H1 (cell line): ENCODE results near the gene AGBL4. TPM values are rescaled to one million over a fixed set of nuclear protein-coding genes. Genes with fewer than 3 reads are reported as not detected.

Experiments
- CTCF ChIA-PET: fragments of 300-600 bp; sonication (Branson Sonifier 250); formaldehyde crosslinking; loops from one replicate; lab custom pipeline; 2021; ENCODE audit not compliant: partially characterized antibody; lab: Charles Lee
- POLR2A ChIA-PET: fragments of 300-600 bp; sonication (Branson Sonifier 250); formaldehyde crosslinking; loops from one replicate; lab custom pipeline; 2021; ENCODE audit warnings: inconsistent platforms; ENCODE audit not compliant: partially characterized antibody; lab: Charles Lee
- DNase-seq, 2 experiments: peaks; one replicate each; pipeline versions ENCODE4 v3.0.0 to v3.0.0-alpha.2; 2010 to 2022; ENCODE audit warnings: low spot score in 2 of 2, low read depth in 1 of 2, mixed read lengths in 1 of 2
- FAIRE-seq: peaks from 2 replicates; lab custom pipeline; 2011; peaks lifted over from hg19 to GRCh38; lab: Jason Lieb, UNC
- H2AFZ ChIP-seq: 2 replicates; pipeline ENCODE4 v1.8.1; 2012; ENCODE audit warnings: low read length, inconsistent platforms
- H2AK5ac ChIP-seq: 2 replicates; pipeline ENCODE4 v1.6.1; 2013; ENCODE audit warnings: low read depth, low read length
- H2BK120ac ChIP-seq: replicated peaks from 2 replicates; pipeline ENCODE3; 2013; ENCODE audit warnings: low read depth, low read length, inconsistent platforms
- H2BK12ac ChIP-seq: 2 replicates; pipeline ENCODE4 v1.6.1; 2013; ENCODE audit warnings: low read depth, low read length
- H2BK15ac ChIP-seq: 2 replicates; pipeline ENCODE4 v1.6.1; 2013; ENCODE audit warnings: low read length
- H2BK20ac ChIP-seq: 2 replicates; pipeline ENCODE4 v1.6.1; 2013; ENCODE audit warnings: low read length
- H2BK5ac ChIP-seq: 2 replicates; pipeline ENCODE4 v1.6.1; 2013; ENCODE audit warnings: low read depth, low read length
- H3K14ac ChIP-seq: 2 replicates; pipeline ENCODE4 v1.6.1; 2013; ENCODE audit warnings: inconsistent platforms; ENCODE audit not compliant: insufficient read length
- H3K18ac ChIP-seq: 2 replicates; pipeline ENCODE4 v1.6.1; 2013; ENCODE audit warnings: low read length; ENCODE audit errors: extremely low read depth
- H3K23ac ChIP-seq: 2 replicates; pipeline ENCODE4 v1.6.1; 2013; ENCODE audit warnings: inconsistent platforms; ENCODE audit not compliant: insufficient read length
- H3K23me2 ChIP-seq: 2 replicates; pipeline ENCODE4 v1.6.1; 2013; ENCODE audit warnings: low read depth, low read length
- H3K27ac ChIP-seq: 2 replicates; pipeline ENCODE4 v1.6.1; 2011; ENCODE audit warnings: low read depth, low read length, inconsistent platforms
- H3K27me3 ChIP-seq, 4 experiments: replicated peaks in 1 of 4; 1 replicate in 1 of 4; 2 replicates in 3 of 4; pipeline versions ENCODE4 v1.6.1 to v1.8.1; 2011 to 2013; ENCODE audit warnings: low read length in 3 of 4, mild to moderate bottlenecking in 3 of 4, inconsistent platforms in 2 of 4, mixed read lengths in 2 of 4, moderate library complexity in 1 of 4; ENCODE audit not compliant: control insufficient read depth in 3 of 4, insufficient read depth in 3 of 4; ENCODE audit errors: extremely low read depth in 1 of 4
- H3K36me3 ChIP-seq, 4 experiments: 2 replicates each; pipeline versions ENCODE4 v1.6.1 to v1.8.1; 2011 to 2013; ENCODE audit warnings: mild to moderate bottlenecking in 4 of 4, low read length in 3 of 4, moderate library complexity in 2 of 4, control low read depth in 1 of 4, inconsistent platforms in 1 of 4; ENCODE audit not compliant: insufficient read depth in 4 of 4, control insufficient read depth in 2 of 4
- H3K4ac ChIP-seq: replicated peaks from 2 replicates; pipeline ENCODE3; 2013; ENCODE audit warnings: low read length, low read depth, mixed read lengths, inconsistent platforms; ENCODE audit not compliant: insufficient read length
- H3K4me1 ChIP-seq, 4 experiments: replicated peaks in 1 of 4; 1 replicate in 1 of 4; 2 replicates in 3 of 4; pipeline versions ENCODE4 v1.6.1 to v1.8.1; 2011 to 2013; ENCODE audit warnings: low read length in 3 of 4, inconsistent platforms in 2 of 4, mixed read lengths in 1 of 4; ENCODE audit not compliant: insufficient read depth in 4 of 4, control insufficient read depth in 3 of 4
- H3K4me2 ChIP-seq, 2 experiments: 2 replicates each; pipeline versions ENCODE4 v1.6.1 to v1.8.1; 2011 to 2013; ENCODE audit warnings: low read depth in 2 of 2, low read length in 2 of 2, control low read depth in 1 of 2, inconsistent platforms in 1 of 2, mild to moderate bottlenecking in 1 of 2; ENCODE audit not compliant: insufficient read depth in 1 of 2
- H3K4me3 ChIP-seq, 4 experiments: fragments of 200-600, 300-600 bp in 1 of 4; sonication (generic), shearing (Covaris generic), sonication (Bioruptor Twin) in 1 of 4; 2 replicates each; pipeline versions ENCODE4 v1.5.1 to v1.8.1; 2011 to 2016; ENCODE audit warnings: low read length in 4 of 4, low read depth in 3 of 4, control low read depth in 2 of 4, inconsistent platforms in 2 of 4, mild to moderate bottlenecking in 2 of 4, mixed read lengths in 1 of 4, moderate library complexity in 1 of 4; ENCODE audit not compliant: insufficient read depth in 2 of 4; ENCODE audit errors: extremely low read depth in 1 of 4
- H3K56ac ChIP-seq: replicated peaks from 2 replicates; pipeline ENCODE3; 2013; ENCODE audit warnings: low read depth, mild to moderate bottlenecking, mixed read lengths, low read length, inconsistent platforms; ENCODE audit not compliant: insufficient read length
- H3K79me1 ChIP-seq: 2 replicates; pipeline ENCODE4 v1.6.1; 2013; ENCODE audit warnings: low read depth, low read length, control low read depth
- H3K79me2 ChIP-seq, 2 experiments: 2 replicates each; pipeline versions ENCODE4 v1.6.1 to v1.8.1; 2012 to 2013; ENCODE audit warnings: low read length in 2 of 2, mild to moderate bottlenecking in 2 of 2, inconsistent platforms in 1 of 2; ENCODE audit not compliant: insufficient read depth in 2 of 2, control insufficient read depth in 1 of 2
- H3K9ac ChIP-seq, 4 experiments: replicated peaks in 1 of 4; 1 replicate in 1 of 4; 2 replicates in 3 of 4; pipeline versions ENCODE4 v1.6.1 to v1.8.1; 2011 to 2013; ENCODE audit warnings: low read depth in 3 of 4, low read length in 3 of 4, control low read depth in 2 of 4, mild to moderate bottlenecking in 2 of 4, moderate library complexity in 2 of 4, inconsistent platforms in 1 of 4; ENCODE audit errors: extremely low read depth in 1 of 4
- H3K9me3 ChIP-seq, 2 experiments: 2 replicates each; pipeline versions ENCODE4 v1.6.1 to v1.8.1; 2012 to 2013; ENCODE audit warnings: mild to moderate bottlenecking in 2 of 2, moderate library complexity in 2 of 2, control low read depth in 1 of 2, inconsistent platforms in 1 of 2, low read depth in 1 of 2, low read length in 1 of 2, mixed read lengths in 1 of 2; ENCODE audit not compliant: insufficient read depth in 2 of 2
- H4K20me1 ChIP-seq, 2 experiments: replicated peaks in 1 of 2; 2 replicates each; pipeline versions ENCODE3 to v1.8.1; 2011 to 2013; ENCODE audit warnings: inconsistent platforms in 2 of 2, low read length in 2 of 2, mild to moderate bottlenecking in 1 of 2; ENCODE audit not compliant: insufficient read depth in 2 of 2, control insufficient read depth in 1 of 2
- H4K5ac ChIP-seq: 2 replicates; pipeline ENCODE4 v1.6.1; 2013; ENCODE audit warnings: low read length, low read depth, mixed read lengths, inconsistent platforms; ENCODE audit not compliant: insufficient read length
- H4K8ac ChIP-seq: 2 replicates; pipeline ENCODE4 v1.8.0; 2013; ENCODE audit warnings: mild to moderate bottlenecking, moderate library complexity, low read length, inconsistent platforms; ENCODE audit not compliant: insufficient read depth; ENCODE audit errors: extremely low read depth
- H4K91ac ChIP-seq: replicated peaks from 2 replicates; pipeline ENCODE3; 2013; ENCODE audit warnings: low read length, mixed read lengths, inconsistent platforms; ENCODE audit not compliant: insufficient read length
- BACH1 ChIP-seq: IDR thresholded peaks from 2 replicates; pipeline ENCODE4 v1.6.1; 2012; ENCODE audit warnings: low read length, improper control_type of control experiment
- GABPA ChIP-seq: IDR thresholded peaks from 2 replicates; pipeline ENCODE4 v1.6.1; 2011; ENCODE audit warnings: mild to moderate bottlenecking, low read length, moderate library complexity, borderline replicate concordance; ENCODE audit not compliant: insufficient read depth
- HDAC2 ChIP-seq, 2 experiments: fragments of 300-600 bp in 1 of 2; sonication (generic) in 1 of 2; IDR thresholded peaks; 2 replicates each; pipeline ENCODE4 v1.6.1; 2011 to 2012; ENCODE audit warnings: low read depth in 2 of 2, low read length in 2 of 2, mild to moderate bottlenecking in 2 of 2, moderate library complexity in 2 of 2, borderline replicate concordance in 1 of 2, inconsistent platforms in 1 of 2
- PHF8 ChIP-seq: fragments of 200-600 bp; sonication (generic); conservative IDR thresholded peaks from 2 replicates; pipeline ENCODE4 v1.7.1; 2012; ENCODE audit warnings: low read depth, mild to moderate bottlenecking, inconsistent platforms, low read length, moderate library complexity
- POLR2AphosphoS5 ChIP-seq: IDR thresholded peaks from 2 replicates; pipeline ENCODE4 v1.6.1; 2011; ENCODE audit warnings: low read depth, low read length
- RBBP5 ChIP-seq: IDR thresholded peaks from 2 replicates; pipeline ENCODE4 v1.7.1; 2012; ENCODE audit warnings: low read depth, mild to moderate bottlenecking, inconsistent platforms, low read length, moderate library complexity, borderline replicate concordance
- SIRT6 ChIP-seq: IDR thresholded peaks from one replicate; pipeline ENCODE4 v1.7.1; 2012; ENCODE audit warnings: low read length, inconsistent platforms
- SP1 ChIP-seq: IDR thresholded peaks from 2 replicates; pipeline ENCODE4 v1.6.1; 2011; ENCODE audit warnings: low read depth, low read length
- SP2 ChIP-seq: IDR thresholded peaks from 2 replicates; pipeline ENCODE4 v1.6.1; 2012; ENCODE audit warnings: mild to moderate bottlenecking, low read length, inconsistent platforms
- TBP ChIP-seq: IDR thresholded peaks from 2 replicates; pipeline ENCODE4 v1.6.1; 2011; ENCODE audit warnings: low read depth, low read length, improper control_type of control experiment
- TEAD4 ChIP-seq: IDR thresholded peaks from 2 replicates; pipeline ENCODE4 v1.6.1; 2012; ENCODE audit warnings: low read depth, low read length, inconsistent platforms, mixed read lengths
- WGBS, 2 experiments: shearing (Covaris generic) in 1 of 2; methylation state at CpG; one replicate each; pipeline versions ENCODE4 v1.1.6 to v1.1.7; 2013 to 2015; ENCODE audit warnings: low lambda C conversion rate in 2 of 2, mixed read lengths in 2 of 2, inconsistent platforms in 1 of 2, low coverage in 1 of 2, missing lambda C conversion rate in 1 of 2; ENCODE audit not compliant: insufficient replicate concordance in 2 of 2, insufficient coverage in 1 of 2, insufficient read length in 1 of 2; ENCODE audit errors: extremely low coverage in 1 of 2, missing lambda C conversion rate in 1 of 2; 5-methylcytosine and 5-hydroxymethylcytosine counted together
- polyA plus RNA-seq, 7 experiments: library from polyadenylated mRNA; depleted of rRNA in 3 of 7; stranded (reverse) in 5 of 7; unstranded in 2 of 7; fragments of >200 nt in 5 of 7; fragments of 200-250 nt in 2 of 7; gene quantifications; 1 replicate in 5 of 7; 2 replicates in 1 of 7; 4 replicates in 1 of 7; pipeline versions ENCODE4 v1.2.1 to v1.2.3, GENCODE V29; 2011 to 2013; ENCODE audit warnings: missing spikeins in 2 of 7, mixed read lengths in 2 of 7
- total RNA-seq: library from RNA; stranded (reverse); fragmentation: NEBNext Ultra II Directional; extraction: Animal tissue kit (Norgen Biotek cat#: 25700); gene quantifications from 2 replicates; pipeline ENCODE4 v1.2.1, GENCODE V29; 2021
- TF ChIP-seq, protein P1 (sequence below): IDR thresholded peaks from 2 replicates; pipeline ENCODE4 v1.6.1; 2012; ENCODE audit warnings: inconsistent platforms
- TF ChIP-seq, protein P2 (sequence below): IDR thresholded peaks from 2 replicates; pipeline ENCODE4 v1.6.1; 2011; ENCODE audit warnings: low read length, improper control_type of control experiment

AGBL4 gene
- total and polyA plus RNA-seq, 2 of the 8 experiments (the other 6 are each of a cell fraction or from before 2014, with no cell fraction given): 0.41 to 0.45 TPM

DNA sequence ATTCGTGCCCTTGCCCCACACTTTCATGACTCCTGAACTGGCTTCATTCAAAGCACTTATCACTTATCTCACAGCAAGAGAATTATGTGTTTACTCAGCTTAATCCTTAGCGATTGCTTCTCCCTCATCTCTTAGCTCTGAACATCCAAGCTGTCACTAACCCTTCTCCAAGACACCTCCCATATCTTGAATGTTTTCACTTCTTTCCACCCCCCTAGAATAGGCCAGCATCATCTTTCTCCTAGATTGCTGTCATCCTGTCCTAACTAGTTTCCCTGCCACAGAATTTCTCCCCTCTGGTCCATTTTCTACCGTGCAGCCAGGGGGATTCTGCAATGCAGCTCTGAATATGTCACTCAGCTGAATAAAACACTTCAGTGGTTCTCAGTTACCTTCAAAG, 1483.2 kb downstream of the AGBL4 start:
- Histone ChIP-seq H2AK5ac (no peak overlapping the region), H3K18ac (no peak overlapping the region), H4K20me1 (no peaks in the 10 kb centered on the region), H3K23ac (no peak overlapping the region), H2BK20ac (no peak overlapping the region), H2BK5ac (no peak overlapping the region), H3K36me3 (no peaks in the 10 kb centered on the region), H3K4me3 (no peak overlapping the region), H4K8ac (no peak overlapping the region), H2AFZ (no peak overlapping the region), H3K56ac (no peak overlapping the region), H3K4me1 (no peaks in the 10 kb centered on the region), H3K79me1 (no peaks in the 10 kb centered on the region), H3K9ac (no peak overlapping the region), H4K5ac (no peak overlapping the region), H3K27ac (no peak overlapping the region), H2BK15ac (no peak overlapping the region), H3K4me2 (no peak overlapping the region), H3K23me2 (peaks cover 2% of the 10 kb centered on the region; the same call in 1 of the 2 replicates), H3K4ac (no peak overlapping the region), H4K91ac (no peak overlapping the region), H2BK12ac (no peak overlapping the region), H3K9me3 (no peaks in the 10 kb centered on the region), H2BK120ac (no peak overlapping the region), H3K27me3 (no peaks in the 10 kb centered on the region; a peak in 1 of 7 replicates), H3K14ac (no peak overlapping the region), H3K79me2 (no peaks in the 10 kb centered on the region)
- no peak for FAIRE-seq
- ChIA-PET POLR2A (no interaction called here), CTCF (interaction anchor here (0.7 to 3.8 kb wide), 5 partner anchors 9 to 447 kb away, joined by 3 to 20 read pairs (median 4); no protein-coding TSS in a partner anchor)
- 72% methylated on average over 3 of the region's 3 CpGs; no CpG with 5 or more reads in 1 of the 2 experiments for WGBS, 2 experiments
- no peak for DNase-seq
- no peak for TF ChIP-seq SP1
- TF ChIP-seq HDAC2 (IDR thresholded peaks at IDR 0.05; ENCODE audit: borderline replicate concordance in 1 of 2, low read depth in 2 of 2, low read length in 2 of 2): no peak
- TF ChIP-seq, protein P1, sequence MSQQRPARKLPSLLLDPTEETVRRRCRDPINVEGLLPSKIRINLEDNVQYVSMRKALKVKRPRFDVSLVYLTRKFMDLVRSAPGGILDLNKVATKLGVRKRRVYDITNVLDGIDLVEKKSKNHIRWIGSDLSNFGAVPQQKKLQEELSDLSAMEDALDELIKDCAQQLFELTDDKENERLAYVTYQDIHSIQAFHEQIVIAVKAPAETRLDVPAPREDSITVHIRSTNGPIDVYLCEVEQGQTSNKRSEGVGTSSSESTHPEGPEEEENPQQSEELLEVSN: no peak
- no peak for TF ChIP-seq GABPA
- no peak for TF ChIP-seq TEAD4
- no peak for TF ChIP-seq SP2
- TF ChIP-seq PHF8: no peak
- no peak for TF ChIP-seq BACH1
- no peak for TF ChIP-seq SIRT6
- no peak for TF ChIP-seq POLR2AphosphoS5
- TF ChIP-seq, protein P2, sequence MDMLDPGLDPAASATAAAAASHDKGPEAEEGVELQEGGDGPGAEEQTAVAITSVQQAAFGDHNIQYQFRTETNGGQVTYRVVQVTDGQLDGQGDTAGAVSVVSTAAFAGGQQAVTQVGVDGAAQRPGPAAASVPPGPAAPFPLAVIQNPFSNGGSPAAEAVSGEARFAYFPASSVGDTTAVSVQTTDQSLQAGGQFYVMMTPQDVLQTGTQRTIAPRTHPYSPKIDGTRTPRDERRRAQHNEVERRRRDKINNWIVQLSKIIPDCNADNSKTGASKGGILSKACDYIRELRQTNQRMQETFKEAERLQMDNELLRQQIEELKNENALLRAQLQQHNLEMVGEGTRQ: no peak
- TF ChIP-seq TBP: no peak
- TF ChIP-seq RBBP5: no peak
